HG03342 (cell line): ENCODE results near the gene TBC1D23.
"Not testable (repeated sequence)": the region's sequence is repeated elsewhere in the genome, so short reads cannot be mapped to it uniquely, and the experiment has no call there.

ENCODE experiments used
- ATAC-seq: cut with Tn5 transposase; IDR thresholded peaks from one replicate; pipeline ENCODE4 v1.9.1; 2021; ENCODE audit warnings: mild to moderate bottlenecking, moderate library complexity; ENCODE audit not compliant: unreplicated experiment

TBC1D23 gene

DNA sequence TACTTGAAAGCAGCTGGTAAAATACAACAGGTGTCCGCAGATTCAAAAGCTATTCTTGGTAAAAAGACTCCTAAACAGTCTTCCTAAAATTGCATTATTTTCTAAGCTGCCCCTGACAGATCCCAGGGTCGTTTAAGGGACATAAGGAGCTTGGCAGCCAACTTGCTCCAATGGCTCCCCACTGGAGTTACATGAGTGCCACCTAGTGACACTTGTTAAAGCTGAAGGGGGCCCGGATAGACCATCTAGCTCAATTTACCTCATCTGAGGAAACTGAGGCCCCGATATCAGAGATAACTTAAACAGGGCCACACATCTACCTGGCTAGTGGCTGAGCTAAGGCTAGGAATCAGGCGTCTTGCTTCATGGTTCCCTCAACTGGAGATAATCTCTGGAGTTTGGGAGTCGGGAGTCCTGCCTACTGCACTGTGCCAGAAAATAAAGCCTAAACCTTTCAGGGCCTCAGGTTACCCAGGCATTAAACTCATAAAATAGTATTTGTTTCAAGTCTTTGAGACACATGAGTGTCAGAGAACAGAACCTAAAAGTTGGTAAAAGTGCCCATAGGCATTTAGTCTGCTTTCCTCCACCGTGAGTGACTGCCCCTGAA lies 6.5 kb upstream of the TBC1D23 start:
- ATAC-seq, result no peak

DNA sequence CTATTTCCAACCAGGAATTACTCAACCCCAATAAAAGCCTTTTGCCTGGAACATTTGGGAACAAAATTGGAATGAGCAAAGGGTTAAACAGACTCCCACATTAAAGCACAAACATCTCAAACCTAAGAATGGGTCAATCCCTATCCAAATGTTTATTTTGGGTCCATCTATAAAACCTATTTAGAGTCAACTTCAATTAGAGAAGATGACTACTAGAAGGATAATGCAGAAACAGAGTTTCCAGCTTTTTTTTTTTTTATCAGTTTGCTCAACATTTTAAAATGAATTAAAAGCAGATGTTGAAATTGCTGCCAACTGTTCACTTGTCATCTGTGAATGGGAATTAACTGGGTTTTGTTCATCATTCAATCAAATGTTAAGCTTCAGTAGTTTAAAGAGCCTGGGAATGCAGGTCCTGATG lies 4.1 kb upstream of the TBC1D23 start:
- no peak for ATAC-seq

DNA sequence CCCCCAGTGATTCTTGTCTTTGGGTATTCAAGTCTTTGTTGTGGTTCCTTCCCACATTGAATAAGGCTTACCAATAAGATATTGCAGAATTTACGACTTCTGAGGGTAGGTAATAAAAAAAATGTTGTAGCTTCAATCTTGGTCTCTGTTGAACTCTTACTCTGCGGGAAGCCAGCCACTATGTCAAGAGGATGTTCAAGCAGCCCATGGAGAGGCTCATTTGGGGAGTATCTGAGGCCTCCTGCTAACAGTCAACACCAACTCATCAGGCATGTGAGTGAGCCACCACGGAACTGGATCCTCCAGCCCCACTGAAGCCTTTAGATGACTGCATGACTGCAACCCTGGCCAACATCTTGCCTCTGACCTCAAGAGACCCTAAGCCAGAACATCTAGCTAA lies 3.2 kb upstream of the TBC1D23 start:
- no peak for ATAC-seq

DNA sequence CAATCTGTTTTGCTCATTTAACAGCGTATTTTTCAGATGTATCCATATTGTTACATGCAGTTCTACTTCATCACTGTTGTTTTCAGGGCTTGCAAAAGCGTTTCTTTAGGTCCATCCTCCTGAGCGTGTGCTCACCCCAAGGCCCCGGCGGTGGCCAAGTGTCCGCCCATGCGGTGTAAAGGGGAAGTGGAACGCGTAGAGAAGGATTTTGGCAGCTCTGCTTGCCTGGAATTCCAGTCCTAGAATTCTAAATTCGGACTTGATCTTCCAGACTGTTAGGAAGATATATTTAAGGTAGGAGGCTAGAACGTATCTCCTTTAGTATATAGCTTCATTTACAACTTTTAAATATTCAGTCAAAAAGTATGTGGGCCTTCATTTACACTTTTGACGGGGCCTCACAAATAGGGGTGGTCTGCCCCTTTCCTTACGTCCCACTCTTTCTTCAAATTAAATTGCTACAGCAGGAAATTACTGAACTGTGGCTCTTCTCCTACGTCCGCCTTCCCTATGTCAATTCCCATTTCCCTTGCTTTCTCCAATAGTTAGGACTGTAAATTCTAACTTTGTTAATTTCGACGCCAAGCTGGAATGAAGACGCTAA lies 609 bp upstream of the TBC1D23 start:
- ATAC-seq, result no peak

DNA sequence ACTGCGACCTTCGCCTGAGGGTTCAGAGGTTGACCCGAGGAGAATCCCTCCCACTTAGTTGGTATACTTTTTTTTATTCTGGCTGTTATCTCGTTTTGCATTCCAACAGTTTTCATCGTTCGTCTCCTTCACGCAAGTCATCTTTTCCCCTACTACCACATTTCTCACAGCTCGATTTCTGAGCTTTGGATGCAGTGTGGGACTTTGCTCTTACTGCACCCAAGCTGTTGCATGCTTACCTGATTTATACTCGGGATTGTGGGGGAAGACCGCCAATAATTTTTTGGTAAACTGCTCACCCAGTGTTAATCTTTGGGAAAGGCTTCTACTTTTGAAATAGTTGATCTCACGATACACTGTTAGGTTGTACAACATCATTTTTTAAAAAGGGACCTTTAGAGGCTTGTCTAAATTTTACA lies 702 bp downstream of the TBC1D23 start:
- no peak for ATAC-seq

- ATAC-seq, result not testable (repeated sequence)
Measured at GRCh38 chr3:100262925-100263324, 2.1 kb downstream of the TBC1D23 start.

GRCh38 chr3:100263583-100263982 lies 2.8 kb downstream of the TBC1D23 start:
- ATAC-seq, result no peak

DNA sequence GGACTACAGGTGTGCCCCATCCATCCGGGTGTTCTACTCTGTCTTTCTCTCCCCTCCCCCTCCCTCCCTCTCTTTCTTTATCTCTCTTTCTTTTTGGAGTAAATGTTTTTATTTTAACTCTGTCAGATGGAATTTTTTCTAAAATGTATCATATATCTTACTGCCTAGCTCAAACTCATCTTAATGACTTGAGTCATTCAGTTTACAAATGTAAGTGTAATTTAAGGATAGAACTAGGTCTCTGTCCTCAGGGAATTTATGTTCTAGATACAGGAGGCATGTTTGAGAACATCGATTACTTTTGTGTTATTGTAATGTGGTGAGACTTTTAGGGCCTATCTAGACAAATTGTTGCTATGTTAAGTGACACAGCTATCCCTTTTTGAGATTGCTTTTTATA lies 3.5 kb downstream of the TBC1D23 start:
- no peak for ATAC-seq

GRCh38 chr3:100265016-100265415 lies 4.2 kb downstream of the TBC1D23 start:
- no peak for ATAC-seq

- ATAC-seq, result no peak
Measured at GRCh38 chr3:100266531-100266930, 5.7 kb downstream of the TBC1D23 start.

GRCh38 chr3:100268156-100268555 lies 7.4 kb downstream of the TBC1D23 start:
- ATAC-seq, result no peak

GRCh38 chr3:100269001-100269400 lies 8.2 kb downstream of the TBC1D23 start:
- ATAC-seq, result no peak

DNA sequence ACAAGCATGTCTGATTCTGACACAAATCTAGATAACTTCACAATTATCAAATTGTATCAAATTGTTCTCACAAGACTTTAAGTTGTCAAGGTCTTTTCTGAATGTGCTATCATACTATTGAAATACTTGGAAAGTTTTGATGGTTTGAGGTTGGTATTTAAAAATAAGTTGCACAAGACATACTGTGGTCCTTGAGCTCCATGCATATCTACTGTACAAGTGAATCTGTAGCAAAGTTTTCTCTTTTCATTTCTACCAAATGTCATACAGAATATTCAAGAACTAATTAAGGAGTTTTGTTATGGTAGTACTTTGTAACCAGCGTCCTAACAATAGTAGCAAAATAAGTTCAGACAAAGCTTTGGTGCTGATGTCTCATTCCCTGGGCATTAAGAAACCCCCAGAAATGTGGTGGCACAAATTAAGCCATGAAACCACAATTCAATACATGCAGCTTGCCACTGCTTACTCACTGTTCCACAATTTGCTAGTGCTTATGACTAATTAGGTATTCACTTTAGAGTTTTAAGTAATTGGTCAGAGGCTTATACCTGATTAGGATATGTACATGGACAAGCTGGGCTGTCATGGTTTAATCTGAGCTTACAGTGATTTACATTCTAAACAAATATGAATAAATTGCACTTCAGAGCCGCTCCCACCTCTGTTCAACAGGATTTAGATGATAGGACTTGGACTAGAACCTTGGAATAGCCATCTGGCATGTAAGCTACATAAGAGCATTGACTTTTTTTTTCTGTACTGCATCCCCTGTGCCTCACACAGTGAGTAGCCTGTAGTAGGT lies 8.8 kb downstream of the TBC1D23 start:
- no peak for ATAC-seq

DNA sequence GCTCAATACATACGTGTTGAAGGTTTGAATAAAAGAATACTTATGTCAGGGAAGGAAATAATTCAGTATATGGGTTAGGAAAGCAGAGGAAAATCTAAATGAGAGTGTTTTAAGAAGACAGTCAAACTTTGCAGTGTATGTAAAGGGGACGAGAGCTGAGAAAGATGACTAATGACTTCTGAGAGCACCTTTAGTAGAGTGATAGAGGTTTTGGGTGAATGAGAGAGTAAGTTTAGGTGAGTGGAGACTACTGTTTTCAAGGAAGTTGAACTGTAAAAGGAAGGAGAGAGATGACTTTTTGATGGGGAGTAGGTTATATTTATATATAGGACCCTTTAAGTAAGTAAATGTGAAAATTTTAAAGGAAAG lies 9.4 kb downstream of the TBC1D23 start:
- ATAC-seq, result no peak

- no peak for ATAC-seq
Measured at GRCh38 chr3:100271522-100271921, 10.7 kb downstream of the TBC1D23 start.

DNA sequence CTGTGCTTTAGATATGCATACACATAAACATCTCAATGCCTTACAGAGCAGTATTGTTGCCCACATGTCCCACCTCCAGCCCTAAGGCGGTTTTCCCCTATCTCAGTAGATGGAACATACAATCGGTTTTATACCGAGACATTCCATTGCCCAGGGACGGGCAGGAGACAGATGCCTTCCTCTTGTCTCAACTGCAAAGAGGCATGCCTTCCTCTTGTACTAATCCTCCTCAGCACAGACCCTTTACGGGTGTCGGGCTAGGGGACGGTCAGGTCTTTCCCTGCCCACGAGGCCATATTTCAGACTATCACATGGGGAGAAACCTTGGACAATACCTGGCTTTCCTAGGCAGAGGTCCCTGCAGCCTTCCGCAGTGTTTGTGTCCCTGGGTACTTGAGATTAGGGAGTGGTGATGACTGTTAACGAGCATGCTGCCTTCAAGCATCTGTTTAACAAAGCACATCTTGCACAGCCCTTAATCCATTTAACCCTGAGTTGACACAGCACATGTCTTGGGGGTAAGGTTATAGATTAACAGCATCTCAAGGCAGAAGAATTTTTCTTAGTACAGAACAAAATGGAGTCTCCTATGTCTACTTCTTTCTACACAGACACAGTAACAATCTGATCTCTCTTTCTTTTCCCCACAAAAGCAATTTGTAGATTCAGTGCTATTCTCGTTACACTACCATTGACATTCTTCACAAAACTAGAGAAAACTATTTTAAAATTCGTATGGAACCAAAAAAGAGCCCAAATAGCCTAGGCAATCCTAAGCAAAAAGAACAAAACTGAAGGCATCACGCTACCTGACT lies 12.2 kb downstream of the TBC1D23 start:
- ATAC-seq, result not testable (repeated sequence)

DNA sequence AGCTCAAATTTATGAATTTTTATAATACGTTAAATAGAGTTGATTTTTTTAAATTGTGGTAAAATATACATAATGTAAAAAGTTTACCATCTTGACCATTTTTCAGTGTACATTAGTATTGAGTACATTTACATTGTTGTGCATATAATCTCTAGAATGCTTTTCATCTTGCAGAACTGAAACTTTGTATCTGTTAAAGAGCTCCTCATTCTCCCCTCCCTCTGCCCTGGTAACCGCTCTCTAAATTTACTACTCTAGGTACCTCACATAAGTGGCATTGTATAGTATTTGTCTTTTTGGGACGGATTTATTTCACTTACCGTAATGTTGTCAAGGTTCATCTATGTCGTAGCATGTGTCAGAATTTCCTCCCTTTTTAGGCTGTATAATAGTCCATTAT lies 13.6 kb downstream of the TBC1D23 start:
- no peak for ATAC-seq

DNA sequence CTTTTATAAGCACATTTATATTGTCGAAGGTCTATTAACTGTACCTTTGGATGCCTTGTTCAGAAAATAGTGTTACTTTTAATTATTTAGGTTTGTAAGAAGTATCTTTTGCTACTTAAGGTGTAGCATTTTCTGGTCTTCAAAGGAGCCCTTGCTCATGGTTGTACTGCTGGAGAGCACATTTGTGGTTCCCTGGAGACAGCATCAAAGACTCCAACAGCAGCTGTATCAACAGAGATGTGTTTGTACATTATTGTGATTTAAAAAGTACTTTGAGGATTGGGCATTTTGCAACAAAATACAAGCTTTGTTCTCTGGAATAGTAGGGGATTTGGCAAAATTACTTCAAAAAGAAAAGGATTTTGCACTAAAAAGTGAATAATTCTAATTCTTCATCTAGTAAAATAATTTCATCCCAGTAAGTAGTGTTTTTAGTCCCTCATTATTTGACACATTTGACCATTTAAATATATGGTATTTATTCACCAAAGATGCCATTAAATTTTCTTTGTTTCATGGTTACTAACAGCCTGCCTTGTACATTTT lies 16.5 kb downstream of the TBC1D23 start:
- no peak for ATAC-seq

GRCh38 chr3:100278910-100279309 lies 18.1 kb downstream of the TBC1D23 start:
- no peak for ATAC-seq

- ATAC-seq, result no peak
Measured at GRCh38 chr3:100288288-100288894, 27.6 kb downstream of the TBC1D23 start.

GRCh38 chr3:100289339-100289738 lies 28.5 kb downstream of the TBC1D23 start:
- ATAC-seq, result no peak
